IPS-11a (cell line): ENCODE results near the gene VAPA.

Source experiments
- H3K4me3 ChIP-seq: one replicate; pipeline ENCODE4 v1.5.1; 2013; ENCODE audit warnings: low read depth, low read length, control low read depth

Gene VAPA

DNA sequence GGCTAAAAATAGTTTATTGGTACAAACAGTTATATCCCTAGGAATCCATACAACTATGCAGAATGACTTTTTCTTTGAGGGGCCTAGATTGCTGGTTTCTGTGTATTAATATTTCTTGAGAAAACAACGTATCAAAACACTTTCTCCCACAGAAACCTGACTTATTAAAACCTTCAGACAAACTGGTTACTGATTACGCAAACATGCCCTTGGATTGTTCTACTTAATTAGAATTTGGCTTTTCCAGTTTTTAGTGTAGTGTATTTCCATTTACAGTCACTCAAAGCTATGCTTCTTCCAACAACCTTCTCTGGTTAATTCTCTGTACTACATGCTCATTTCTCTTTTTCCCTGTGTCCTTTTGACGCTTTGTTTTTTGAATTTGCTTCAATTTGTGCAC lies 20.0 kb downstream of the VAPA start:
- no peak overlapping the region for H3K4me3 ChIP-seq

DNA sequence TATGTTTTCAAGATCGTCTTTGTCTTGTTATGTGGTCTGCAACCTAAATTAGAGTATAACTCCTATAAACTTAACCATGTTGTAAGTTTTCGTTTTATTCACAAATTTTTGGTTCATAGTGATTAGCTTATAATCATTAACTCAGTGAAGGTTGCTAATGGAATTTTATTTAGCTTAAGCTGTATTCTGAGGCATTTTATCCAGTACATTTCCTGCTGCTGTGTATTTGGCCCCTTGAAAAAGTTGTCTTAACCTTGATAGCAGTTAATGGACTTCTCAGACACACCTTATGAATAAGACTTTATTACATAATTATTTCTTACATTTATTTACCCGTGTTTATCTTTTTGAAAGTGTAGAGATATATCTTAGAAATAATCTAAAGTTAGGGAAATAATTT lies 20.5 kb downstream of the VAPA start:
- no peak overlapping the region for H3K4me3 ChIP-seq

DNA sequence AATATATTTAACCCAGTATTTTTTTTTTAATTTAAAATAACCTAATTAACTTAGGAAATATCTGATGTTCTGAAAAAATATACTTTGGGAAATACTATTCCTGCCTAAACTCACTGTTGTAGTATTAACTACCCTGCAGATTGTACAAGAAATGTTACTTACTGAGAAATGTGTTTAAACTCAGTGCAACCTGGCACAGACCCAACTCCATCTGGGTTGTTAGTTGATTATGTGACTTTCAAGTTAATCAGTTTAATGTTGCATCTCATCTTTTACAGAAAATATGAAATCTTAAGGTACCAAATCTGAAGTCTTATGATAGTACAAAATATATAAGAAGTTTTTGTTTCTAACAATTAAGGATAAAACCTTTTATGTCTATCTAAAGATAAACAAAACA lies 27.3 kb downstream of the VAPA start:
- no peak overlapping the region for H3K4me3 ChIP-seq

DNA sequence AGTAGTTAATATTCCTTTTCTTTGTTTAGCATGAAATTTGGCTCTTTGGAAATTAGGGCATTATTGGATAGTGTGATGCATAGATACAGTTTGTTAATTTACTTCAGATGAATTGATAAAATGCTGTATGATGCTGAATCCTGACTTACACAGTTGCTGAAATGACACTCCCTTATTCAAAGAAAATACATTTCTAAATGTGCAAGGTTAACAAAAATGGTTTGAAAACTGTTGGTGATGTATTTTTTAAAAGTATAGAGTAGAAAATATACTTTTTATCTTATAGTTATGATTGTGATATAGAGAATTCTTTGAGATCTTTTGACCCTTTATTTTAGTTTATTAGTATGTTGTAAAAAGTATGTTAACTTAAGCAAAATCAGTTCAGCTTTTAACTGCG lies 27.8 kb downstream of the VAPA start:
- H3K4me3 ChIP-seq, result no peak overlapping the region

DNA sequence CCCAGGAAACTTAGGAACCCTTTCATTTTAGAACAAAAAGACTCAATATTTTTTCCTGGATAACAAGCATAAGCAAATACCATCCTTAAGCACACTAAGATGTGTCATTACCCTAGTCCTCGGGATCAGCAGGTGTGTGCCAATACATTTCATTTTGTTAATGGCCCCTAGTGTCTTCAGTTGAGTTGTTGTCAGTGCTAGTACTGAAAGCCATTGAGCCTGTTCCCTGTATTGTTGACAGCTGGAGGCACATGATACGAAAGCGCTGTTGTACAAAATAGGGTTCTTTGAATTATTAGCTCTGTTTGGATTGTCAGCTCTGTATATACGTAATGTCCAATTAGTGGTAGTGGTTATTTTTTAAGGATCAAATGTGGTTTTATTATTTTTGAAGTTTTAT lies 29.5 kb downstream of the VAPA start:
- H3K4me3 ChIP-seq, result no peak overlapping the region

DNA sequence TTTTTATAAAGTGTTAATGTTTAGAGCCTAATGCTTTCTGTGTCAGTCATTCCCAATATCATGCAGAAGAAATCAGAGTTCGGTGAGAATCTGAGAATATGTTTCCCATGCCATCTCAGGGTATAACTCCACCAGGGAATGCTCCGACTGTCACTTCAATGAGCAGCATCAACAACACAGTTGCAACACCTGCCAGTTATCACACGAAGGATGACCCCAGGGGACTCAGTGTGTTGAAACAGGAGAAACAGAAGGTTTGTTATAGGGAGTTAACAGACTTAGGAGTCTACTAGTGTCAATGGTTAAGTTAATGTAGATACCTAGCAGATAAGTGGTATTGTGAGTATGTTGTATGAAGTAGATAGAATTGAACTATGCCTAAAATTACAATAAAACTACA lies 31.0 kb downstream of the VAPA start:
- H3K4me3 ChIP-seq, result no peak overlapping the region

DNA sequence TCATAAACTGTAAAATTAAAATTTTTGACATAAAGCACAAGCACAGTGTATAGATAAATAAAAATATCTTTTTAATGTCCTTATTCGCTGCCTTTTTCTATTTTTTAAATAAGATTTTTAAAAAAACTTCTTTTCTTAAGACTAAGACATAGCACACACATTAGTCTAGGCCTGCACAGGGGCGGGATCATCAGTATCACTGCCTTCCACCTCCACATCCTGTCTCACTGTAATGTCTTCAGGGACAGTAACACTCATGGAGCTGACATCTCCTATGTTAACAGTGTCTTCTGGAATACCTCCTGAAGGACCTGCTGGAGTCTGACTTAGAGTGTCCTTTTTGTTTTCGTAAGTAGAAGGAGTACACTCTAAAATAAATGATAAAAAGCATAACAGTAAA lies 33.0 kb downstream of the VAPA start:
- H3K4me3 ChIP-seq, result no peak overlapping the region

DNA sequence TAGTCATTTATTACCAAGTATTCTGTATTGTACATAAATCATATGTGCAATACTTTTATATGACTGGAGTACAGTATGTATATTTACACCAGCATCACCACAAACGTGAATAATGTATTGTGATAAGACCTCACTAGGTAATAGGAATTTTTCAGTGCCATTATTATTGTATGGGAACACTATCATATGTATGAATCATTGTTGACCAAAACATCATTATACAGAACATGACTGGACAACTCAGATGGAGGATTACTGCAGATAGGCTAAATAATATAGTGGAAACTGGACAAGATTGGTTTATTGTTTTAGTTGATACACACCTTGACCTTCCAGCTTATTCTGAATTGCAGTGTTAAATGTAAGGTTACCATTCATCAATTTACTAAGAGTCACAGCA lies 33.4 kb downstream of the VAPA start:
- no peak overlapping the region for H3K4me3 ChIP-seq

DNA sequence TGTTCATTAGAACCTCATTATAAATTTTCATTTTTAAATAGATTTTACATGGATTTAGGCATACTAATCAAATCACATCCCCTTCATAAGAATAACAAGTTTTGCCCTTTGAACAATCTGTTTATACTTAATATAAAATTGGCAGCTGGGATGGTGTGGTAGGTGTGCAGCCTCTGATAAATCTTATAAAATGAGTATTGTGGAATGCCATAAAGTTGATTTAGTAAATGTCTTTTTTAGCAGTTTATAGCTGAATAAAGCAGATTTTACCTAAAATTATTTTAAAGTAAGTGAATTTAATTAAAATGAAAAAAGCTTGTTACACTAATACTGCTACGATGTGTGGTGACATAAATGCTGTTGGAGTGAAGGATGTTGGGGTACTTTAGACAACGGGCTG lies 35.5 kb downstream of the VAPA start:
- H3K4me3 ChIP-seq, result no peak overlapping the region

DNA sequence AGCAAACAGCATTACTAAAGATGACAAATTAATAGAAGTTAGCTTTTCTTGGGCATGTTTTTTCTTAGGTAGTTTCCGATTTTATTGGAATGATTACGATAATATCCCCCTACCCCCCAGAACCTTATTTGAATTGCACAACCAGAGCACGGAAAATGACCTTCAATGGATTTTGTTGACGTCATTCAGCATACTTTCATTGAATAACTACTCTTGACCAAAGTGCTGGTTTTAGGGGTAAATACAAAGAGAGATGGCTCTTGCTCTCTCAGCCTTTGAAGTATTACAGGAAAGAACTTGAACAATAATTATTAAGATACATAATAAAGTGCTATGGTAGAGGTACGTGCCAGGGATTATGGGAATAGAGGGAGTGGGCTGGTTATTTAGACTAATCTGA lies 36.0 kb downstream of the VAPA start:
- no peak overlapping the region for H3K4me3 ChIP-seq

DNA sequence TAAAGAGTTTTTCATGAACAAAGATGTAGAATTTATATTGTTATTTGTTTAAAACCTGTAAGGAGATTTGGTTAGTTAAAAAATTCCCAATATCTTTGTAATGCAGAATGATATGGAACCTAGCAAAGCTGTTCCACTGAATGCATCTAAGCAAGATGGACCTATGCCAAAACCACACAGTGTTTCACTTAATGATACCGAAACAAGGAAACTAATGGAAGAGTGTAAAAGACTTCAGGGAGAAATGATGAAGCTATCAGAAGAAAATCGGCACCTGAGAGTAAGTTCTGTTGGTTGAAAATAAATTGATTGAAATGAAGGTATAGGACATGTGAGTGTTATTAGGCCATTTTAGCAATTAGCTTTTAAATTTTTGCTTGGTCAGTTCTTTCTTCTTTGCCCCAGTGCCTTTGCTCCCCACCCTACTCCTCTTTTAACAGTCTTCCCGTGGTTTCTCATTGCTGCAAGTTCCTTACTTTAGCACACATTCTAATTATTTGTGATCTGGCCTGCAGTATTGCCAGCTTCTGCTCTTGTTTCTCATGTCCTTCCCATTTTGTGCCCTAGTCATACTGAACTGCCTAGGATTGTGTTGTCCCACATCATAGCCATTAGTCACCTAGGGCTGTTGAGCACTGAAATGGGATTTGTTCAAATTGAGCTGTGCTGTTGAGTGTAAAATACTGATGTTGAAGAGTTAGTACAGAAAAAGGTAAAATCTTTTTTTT lies 36.6 kb downstream of the VAPA start:
- no peak overlapping the region for H3K4me3 ChIP-seq

DNA sequence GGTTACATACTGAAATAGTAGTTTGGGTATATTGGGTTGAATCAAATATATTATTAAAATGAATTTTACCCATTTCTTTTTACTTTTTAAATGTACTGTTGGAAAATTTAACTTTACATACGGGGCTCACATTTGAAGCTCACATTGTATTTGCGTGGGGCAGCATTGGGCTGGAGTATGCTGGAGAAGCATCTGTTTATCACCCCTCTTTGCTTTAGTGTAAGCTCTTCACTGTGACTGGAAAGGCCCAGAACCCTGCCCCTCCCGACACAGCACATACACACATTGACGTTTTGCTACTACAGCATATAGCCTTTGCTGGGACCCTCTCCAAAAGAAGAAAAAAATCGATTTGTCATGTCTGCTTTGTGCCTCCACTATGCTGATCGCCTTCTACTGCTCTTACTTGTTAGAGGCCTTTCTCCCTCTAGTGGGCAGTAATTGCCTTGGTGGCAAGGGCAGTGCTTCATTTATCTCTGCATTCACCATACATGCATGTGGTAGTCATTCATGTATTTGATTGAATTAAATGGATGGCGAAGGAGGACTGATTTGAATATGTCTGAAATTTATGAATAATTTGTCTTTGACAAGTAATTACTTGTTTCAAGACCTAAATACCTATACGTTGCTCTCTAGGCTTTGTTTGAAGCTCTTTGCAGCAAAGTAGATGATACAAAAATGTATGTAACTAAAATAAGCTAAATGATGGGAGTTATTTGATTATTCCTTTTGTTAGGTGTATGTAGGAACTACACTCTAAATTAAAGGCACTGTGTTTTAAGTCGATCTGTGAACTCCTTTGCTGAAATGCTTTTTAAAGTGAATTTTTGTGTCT lies 37.4 kb downstream of the VAPA start:
- H3K4me3 ChIP-seq, result no peak overlapping the region

DNA sequence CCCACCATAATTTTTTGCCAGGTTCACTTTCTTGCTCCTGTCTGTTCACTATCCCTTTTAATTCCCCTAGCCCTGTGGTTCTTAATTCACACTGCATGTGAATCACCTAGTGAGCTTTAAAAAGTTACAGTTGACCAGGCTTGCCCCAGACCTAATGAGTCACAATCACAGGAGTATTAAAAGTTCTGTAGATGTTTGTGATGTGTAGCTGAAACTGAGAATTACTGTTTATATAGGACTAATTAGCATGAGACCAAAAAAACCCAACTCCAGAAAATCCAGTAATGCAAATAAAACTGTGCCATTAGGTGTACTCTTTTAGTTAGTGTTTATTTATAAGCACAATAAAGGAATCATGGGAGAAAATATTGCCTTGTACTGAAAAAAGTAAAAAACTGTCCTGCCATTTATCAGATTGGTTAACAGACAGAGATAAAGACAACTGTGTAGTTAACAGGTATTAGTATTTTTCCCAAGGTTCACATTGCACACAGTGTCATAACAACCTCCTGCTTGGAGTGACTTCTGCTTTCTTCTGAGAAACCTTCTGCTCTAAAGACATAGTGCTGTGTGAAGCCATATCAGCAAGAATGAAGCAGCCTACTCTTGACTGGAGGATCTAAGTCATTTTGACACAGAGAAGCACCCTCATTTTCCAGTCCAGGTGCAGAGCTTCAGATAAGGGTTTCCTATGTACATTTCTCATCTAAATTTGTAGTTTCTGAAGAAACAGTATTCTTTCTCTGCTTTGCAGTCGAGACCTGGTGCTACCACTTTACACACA lies 39.0 kb downstream of the VAPA start:
- no peak overlapping the region for H3K4me3 ChIP-seq

DNA sequence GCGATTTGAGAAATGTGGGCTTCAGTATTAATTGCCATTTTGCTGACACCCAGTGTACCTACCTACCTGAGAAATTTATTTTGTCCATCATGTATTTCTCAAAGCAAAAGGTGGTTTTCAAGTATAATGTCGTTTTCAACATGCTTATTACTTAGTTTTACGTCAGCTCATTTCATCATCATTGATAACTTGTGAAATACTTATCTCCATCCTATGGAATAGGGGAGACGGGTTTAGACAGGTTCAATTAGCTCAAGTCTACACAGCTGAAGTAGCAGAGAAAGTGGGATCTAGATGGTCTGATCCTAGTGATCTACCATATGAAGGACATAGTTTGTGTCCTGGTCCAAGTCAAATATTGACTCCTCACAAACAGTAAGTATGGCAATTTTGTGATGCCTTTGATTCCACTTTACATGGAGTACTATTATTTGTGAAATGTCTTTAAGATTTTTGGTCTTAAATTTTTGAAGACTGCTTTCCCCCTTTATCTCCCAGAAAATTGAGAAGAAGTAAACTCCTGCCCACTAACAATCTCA lies 45.1 kb downstream of the VAPA start:
- H3K4me3 ChIP-seq, result no peak overlapping the region

DNA sequence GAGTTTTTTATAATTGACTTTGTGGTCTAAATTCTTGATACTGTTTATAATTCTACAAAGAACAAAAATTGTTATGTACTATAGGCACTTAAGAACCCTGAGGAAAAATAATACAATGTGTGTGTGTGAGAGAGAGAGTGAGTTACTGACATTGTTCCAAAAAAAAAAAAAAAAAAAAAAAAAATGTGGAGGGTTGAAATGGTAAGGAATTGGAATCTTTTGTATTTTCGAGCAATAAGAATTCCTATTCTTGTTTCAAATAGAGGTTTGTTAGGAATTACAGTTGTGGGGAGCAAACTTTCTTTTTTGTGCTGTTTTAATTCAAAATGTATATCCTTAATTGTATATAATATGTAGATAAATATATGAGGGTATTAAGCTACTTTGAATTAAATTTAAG lies 45.7 kb downstream of the VAPA start:
- no peak overlapping the region for H3K4me3 ChIP-seq

DNA sequence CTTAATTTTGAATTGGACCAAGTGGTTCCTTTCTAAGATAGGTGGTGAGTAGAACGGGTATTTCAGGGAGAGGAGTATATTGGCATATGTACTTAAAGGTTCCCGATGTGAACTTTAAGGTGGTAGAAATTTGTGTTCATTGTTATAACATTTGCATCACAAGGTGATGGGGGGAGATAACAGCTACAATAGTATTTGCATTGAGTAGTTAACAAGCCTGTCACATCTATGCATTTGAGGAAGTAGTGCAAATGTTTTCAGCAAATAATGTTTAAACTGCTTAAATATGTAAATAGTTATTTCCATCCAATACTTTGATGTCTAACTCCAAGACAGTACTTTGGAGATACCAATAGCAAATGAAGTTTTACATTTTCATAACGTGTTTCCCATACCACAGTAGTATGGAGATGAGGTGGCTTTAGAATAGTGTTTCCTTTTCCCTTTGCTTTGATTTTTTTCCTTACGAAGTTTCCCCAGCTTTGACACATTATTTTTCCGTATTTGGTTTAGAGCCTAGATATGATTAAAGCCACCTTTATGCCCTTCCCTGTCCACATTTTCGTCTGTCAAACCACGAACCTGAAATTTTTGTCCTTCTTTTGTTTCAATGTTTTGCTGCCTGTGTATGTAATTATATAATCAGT lies 46.6 kb downstream of the VAPA start:
- H3K4me3 ChIP-seq, result no peak overlapping the region

DNA sequence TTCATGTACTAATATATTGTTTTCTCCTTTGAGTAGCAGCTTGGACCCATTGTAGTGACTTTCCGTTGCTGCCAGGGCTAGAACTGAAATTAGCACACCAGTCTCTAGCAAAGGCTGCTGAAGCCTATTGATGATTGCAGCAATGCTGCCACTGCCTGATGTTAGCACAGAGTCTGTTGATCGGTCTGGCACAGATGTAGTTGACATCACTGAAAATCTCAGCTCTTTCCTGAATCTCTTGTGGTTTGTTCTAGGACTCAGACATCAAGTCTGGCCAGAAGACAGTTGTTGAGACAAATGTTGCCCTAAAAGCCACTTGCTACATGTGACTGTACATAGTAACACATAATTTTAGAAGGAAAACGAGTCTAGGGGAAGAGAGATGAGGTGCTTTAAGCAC lies 47.2 kb downstream of the VAPA start:
- H3K4me3 ChIP-seq, result no peak overlapping the region

DNA sequence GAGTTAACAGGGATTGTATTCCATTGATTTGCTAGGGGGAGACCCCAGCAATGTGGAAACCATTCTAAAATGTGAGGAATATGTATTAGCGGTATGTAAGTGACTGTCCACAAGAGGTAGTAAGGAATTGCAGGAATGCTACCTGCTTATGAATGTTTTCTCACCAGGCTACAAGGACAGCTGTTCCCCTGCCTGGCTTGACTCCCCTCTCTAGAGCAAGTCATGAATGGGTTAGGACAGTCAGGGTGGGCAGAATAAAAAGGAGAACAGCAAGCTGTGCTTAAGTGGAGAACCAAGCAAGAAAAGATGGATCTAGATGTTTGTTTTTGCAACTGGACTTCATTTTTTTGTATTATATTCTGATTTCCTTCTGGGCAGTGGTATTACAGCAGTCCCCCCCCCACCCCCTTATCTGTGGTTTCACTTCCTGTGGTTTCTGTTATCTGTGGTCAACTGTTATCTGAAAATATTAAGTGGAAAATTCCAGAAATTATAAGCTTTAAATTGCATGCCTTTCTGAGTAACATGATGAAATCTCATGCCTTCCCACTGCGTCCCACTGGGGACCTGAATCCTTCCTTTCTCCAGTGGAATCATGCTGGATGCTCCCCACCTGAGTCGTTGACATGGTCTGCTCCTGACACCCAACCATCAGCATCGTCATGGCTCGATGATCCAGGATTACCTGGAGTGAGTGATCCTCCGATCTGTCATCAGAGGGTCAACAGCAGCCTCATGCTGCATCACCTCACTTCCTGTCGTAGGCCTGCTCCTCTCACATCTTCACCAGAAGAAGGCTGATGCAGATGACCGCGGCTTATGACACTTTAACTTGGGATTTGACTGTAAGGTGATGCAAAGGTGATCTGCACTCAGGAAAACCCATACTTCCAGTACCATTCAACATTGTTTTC lies 52.2 kb downstream of the VAPA start:
- no peak overlapping the region for H3K4me3 ChIP-seq

DNA sequence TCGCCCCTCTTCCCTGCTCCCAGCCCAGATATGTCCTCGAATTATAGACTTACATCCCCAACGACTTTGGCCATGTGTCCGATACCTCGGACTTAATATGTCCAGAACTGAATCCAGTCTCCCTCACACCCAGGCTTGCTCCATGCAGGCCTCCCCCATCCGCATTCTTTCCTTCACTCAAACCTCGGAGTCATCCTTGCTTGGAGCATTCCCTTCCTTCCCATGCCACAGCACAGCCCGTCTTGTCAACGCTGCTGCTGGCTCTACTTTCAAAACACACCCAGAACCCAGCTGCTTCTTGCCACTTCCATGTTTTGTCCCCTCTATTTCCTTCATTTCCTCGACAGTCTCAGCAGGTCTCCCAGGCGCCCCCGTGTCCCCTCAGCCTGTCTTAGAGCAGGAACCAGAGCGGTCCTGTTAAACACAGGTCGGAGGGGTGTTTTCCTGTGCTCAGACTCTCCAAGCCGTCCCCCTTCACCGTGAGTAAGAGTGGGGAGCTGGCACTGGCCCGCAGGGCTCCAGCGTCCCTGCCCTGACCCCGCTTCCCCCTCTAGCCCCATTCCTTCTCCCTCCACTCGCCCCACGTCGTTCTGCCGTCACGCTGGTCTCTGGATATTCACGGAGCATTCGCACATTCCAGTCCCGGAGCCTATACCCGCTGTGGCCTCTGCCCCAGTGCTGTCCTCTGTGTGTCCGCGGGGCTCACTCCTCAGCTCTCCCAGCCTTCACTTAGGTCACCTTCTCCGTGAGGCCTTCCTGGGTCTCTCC lies 54.4 kb downstream of the VAPA start:
- H3K4me3 ChIP-seq, result no peak overlapping the region
